HG03097 (cell line): ENCODE data around the gene HPS4.
"Not testable (repeated sequence)": the region's sequence is repeated elsewhere in the genome, so short reads cannot be mapped to it uniquely, and the experiment has no call there.

Experiments
- ATAC-seq: cut with Tn5 transposase; IDR thresholded peaks from one replicate; pipeline ENCODE4 v1.9.1; 2021; ENCODE audit not compliant: unreplicated experiment, low FRiP score

Gene HPS4

GRCh38 chr22:26418620-26419019, 65.0 kb downstream of the HPS4 start:
- ATAC-seq: no peak

GRCh38 chr22:26417406-26417805, 66.2 kb downstream of the HPS4 start:
- no peak for ATAC-seq

- ATAC-seq: no peak
These were observed 66.8 kb downstream of the HPS4 start for GRCh38 chr22:26416670-26417276.

GRCh38 chr22:26416256-26416655, 67.3 kb downstream of the HPS4 start:
- ATAC-seq: no peak

- ATAC-seq: no peak
These were observed 69.2 kb downstream of the HPS4 start for GRCh38 chr22:26414347-26414746.

- ATAC-seq: no peak
These were observed 73.2 kb downstream of the HPS4 start for GRCh38 chr22:26410386-26410785.

- no peak for ATAC-seq
These were observed 73.8 kb downstream of the HPS4 start for GRCh38 chr22:26409719-26410335.

- not testable (repeated sequence) for ATAC-seq
These were observed 74.9 kb downstream of the HPS4 start for GRCh38 chr22:26408562-26409220.

- no peak for ATAC-seq
These were observed 77.5 kb downstream of the HPS4 start for GRCh38 chr22:26406118-26406517.

- ATAC-seq: no peak
These were observed 78.6 kb downstream of the HPS4 start for GRCh38 chr22:26404851-26405421.

GRCh38 chr22:26401726-26402125, 81.9 kb downstream of the HPS4 start:
- ATAC-seq: no peak
